ENCODE data around the gene NEK3.
"Not testable (repeated sequence)": the region's sequence is repeated elsewhere in the genome, so short reads cannot be mapped to it uniquely, and the experiment has no call there.

Gene NEK3

GRCh38 chr13:52169839-52170238 is 10.4 kb upstream of the NEK3 start:
- DNase-seq, result no peak

- no peak for DNase-seq
Measured at GRCh38 chr13:52165411-52165810, 6.0 kb upstream of the NEK3 start.

GRCh38 chr13:52164989-52165388 is 5.6 kb upstream of the NEK3 start:
- DNase-seq, result no peak

GRCh38 chr13:52163878-52164277 is 4.5 kb upstream of the NEK3 start:
- DNase-seq, result not testable (repeated sequence)

GRCh38 chr13:52162279-52163101 is 3.1 kb upstream of the NEK3 start:
- no peak for DNase-seq

- DNase-seq, result no peak
Measured at GRCh38 chr13:52161181-52161646, 1.8 kb upstream of the NEK3 start.

GRCh38 chr13:52160506-52160905 is 1.1 kb upstream of the NEK3 start:
- DNase-seq, result peak; percentile 52

GRCh38 chr13:52160053-52160452 is 656 bp upstream of the NEK3 start:
- DNase-seq, result no peak

GRCh38 chr13:52158629-52159158 is 703 bp downstream of the NEK3 start:
- peak; percentile 53 for DNase-seq

- no peak for DNase-seq
Measured at GRCh38 chr13:52156724-52157261, 2.6 kb downstream of the NEK3 start.

GRCh38 chr13:52155177-52155576 is 4.2 kb downstream of the NEK3 start:
- no peak for DNase-seq

GRCh38 chr13:52147225-52147624 is 12.2 kb downstream of the NEK3 start:
- no peak for DNase-seq

GRCh38 chr13:52141299-52141698 is 18.1 kb downstream of the NEK3 start:
- DNase-seq, result peak; percentile 59

GRCh38 chr13:52137489-52137888 is 21.9 kb downstream of the NEK3 start:
- no peak for DNase-seq

GRCh38 chr13:52136763-52137162 is 22.6 kb downstream of the NEK3 start:
- no peak for DNase-seq

GRCh38 chr13:52130641-52131040 is 28.8 kb downstream of the NEK3 start:
- no peak for DNase-seq

GRCh38 chr13:52128714-52129700 is 30.4 kb downstream of the NEK3 start, which contains the start of gene NEK5:
Gene NEK5 (minus strand): TSS chr13:52129073. CDS start chr13:52127482, 1,591 bp downstream.
- DNase-seq, result peak; percentile 88

GRCh38 chr13:52127783-52128702 is 31.4 kb downstream of the NEK3 start:
- peak; percentile 89 for DNase-seq

GRCh38 chr13:52127378-52127777 is 32.0 kb downstream of the NEK3 start:
- peak; percentile 52 for DNase-seq

- DNase-seq, result no peak
Measured at GRCh38 chr13:52125547-52125946, 33.9 kb downstream of the NEK3 start.

GRCh38 chr13:52118595-52118994 is 40.8 kb downstream of the NEK3 start:
- DNase-seq, result peak; percentile 100

GRCh38 chr13:52118095-52118494 is 41.3 kb downstream of the NEK3 start:
- DNase-seq, result peak; percentile 56
